DMS53 (cell line): ENCODE data around the gene CAPN13.
A peak's percentile ranks its signal among the peaks of the same experiment; 100 is the strongest.

Source experiments
- DNase-seq: peaks from one replicate; lab custom pipeline; 2025; lab: John Stamatoyannopoulos, UW

Gene CAPN13, protein sequence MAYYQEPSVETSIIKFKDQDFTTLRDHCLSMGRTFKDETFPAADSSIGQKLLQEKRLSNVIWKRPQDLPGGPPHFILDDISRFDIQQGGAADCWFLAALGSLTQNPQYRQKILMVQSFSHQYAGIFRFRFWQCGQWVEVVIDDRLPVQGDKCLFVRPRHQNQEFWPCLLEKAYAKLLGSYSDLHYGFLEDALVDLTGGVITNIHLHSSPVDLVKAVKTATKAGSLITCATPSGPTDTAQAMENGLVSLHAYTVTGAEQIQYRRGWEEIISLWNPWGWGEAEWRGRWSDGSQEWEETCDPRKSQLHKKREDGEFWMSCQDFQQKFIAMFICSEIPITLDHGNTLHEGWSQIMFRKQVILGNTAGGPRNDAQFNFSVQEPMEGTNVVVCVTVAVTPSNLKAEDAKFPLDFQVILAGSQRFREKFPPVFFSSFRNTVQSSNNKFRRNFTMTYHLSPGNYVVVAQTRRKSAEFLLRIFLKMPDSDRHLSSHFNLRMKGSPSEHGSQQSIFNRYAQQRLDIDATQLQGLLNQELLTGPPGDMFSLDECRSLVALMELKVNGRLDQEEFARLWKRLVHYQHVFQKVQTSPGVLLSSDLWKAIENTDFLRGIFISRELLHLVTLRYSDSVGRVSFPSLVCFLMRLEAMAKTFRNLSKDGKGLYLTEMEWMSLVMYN

DNA sequence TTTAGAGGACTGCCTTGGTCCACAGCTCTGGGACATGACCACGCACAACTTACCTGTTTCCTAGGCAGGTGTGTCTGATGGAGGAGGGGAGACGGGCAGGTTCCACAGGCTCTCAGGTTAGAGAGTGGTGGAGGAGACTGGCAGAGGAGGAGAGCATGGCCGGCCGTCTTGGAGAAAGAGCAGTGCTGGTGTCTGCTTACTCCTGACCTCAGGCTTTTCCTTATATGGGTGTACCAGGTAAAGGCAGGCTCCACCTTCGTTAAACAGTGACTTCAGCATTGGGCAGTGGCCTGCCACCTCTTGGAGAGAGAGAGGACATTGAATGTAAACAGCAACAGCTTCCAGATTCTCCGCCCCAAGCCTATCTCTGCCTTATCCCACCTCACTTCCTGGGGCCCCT, at the start of gene CAPN13:
Gene CAPN13, minus strand, starts transcription at position 198 of the 400 bp plus-strand sequence. CDS start 20,121 bp downstream, outside the sequence.
- DNase-seq: peak; percentile 93

DNA sequence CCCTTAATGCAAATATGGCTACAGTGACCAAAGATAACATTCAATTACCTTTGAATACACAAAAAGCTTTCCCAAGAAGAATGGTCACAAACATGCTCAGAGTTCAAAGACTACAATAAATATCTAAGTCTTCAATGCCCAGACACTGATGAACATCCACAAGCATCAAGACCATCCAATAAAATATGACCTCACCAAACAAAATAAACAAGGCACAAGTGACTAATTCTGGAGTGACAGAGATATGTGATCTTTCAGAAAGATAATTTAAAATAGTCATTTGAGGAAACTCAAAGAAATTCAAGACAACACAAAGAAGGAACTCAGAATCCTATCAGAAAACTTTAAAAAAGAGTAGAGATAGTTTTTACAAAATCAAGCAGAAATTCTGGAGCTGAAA, 40.6 kb upstream of the CAPN13 start:
- no peak for DNase-seq

DNA sequence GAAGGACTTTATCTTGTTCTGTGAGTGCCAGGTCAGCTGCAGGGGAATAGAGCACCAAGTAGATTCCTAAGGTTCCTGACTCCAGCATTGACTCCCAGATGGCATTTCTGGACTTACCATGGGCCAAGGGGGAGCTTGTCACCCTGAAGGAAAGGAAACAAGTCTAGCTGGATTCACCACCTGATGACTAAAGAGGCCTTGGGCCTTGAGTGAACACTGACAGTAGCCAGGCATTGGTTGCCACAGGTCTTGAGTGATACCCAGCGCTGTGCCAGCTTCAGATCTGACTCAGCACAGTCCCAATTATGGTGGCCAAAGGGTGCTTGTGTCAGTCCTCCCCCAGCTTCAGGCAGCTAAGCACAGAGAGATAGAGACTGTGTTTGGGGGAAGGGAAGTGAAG, 40.1 kb upstream of the CAPN13 start:
- DNase-seq: no peak

DNA sequence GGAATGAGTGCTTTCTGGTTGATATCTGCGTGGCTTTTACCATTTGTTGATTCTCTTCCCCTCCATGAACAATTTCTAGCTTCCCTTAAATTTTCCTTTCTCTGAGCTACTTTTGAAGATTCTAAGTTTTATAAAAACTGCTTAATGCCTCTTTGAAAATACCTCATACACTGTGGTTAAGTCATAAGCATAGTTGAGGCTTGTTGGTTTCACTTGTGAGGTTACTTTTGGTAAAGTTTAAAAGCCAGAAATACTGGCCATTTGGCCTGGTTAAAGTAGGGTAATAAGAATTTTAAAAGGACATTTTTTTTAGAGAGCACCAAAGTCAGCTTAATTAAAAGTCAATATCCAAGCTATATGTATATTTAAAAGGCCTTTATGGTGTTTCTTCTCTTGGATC, 21.3 kb upstream of the CAPN13 start:
- no peak for DNase-seq

DNA sequence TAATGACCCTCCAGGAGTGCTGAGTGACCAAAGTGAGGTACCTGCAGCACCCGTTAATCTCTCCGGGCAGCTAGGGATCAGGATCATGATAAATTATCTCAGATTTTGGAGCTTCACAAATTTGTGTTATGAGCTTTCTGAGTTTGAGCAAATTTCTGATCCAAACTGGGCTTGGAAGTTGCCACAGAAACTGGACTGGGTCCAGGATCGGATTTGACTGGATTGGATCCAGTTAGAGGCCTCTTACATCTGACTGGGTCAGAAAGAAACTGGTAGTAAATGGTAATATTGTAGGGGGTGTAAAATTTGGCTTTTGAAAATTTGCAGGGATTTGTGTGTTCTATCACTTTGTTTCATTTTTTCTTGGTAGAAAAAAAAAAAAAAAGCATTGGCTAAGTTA, 19.7 kb upstream of the CAPN13 start:
- DNase-seq: no peak

DNA sequence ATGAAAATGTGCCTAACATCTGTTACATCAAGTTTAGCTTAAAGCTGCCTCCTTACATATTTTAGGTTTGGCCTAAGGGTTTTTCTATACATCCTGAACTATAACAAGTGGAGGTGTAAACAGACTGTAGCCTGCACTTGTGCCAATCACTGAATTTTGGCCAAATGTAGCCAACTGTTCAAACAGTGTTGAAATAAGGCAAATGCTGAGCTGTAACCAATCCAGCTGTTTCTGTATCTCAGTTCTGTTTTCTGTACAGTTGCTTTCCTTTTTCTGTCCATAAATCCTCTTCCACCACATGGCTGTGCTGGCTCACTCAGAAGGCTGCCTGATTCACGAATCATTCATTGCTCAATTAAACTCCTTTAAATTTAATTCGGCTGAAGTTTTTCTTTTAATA, 19.2 kb upstream of the CAPN13 start:
- no peak for DNase-seq

DNA sequence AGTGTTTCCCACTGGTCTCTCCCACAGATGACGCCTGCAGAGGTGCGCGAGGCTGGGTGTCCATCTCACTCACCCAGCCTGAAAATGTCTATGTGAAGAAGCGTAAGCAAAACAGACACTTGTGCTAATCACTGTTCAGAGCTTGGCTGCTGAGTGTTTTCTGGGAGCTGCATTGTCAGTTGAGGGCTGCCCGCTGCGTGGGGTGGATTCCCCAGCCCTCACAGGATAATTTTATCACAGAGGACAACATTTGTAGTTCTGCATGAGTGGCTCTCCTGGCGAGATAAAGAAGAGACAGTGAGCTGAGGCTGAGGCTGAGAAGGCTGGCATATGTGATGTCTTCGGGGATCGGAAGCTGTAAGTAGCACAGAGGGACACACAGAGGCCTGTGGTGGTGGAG, 16.2 kb upstream of the CAPN13 start:
- no peak for DNase-seq

DNA sequence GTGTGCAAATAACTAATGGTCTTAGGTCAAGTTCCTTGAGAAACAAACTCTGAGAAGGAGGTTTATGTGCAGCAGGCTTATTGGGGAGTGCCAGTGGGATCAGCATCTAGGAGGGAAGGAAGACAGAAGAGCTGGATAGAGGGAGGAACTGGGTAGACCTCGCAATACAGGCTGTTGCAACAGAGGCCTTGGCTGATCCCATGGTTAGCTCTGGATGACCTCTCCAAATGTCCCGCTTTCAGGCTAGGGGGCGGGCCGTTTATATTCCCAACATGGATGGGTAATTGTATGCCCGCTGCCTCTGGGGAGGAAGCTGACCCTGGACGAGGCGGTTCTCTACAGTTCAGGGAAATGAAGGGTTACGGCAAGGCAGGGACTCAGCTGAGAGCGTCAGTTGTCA, 14.7 kb upstream of the CAPN13 start:
- no peak for DNase-seq

DNA sequence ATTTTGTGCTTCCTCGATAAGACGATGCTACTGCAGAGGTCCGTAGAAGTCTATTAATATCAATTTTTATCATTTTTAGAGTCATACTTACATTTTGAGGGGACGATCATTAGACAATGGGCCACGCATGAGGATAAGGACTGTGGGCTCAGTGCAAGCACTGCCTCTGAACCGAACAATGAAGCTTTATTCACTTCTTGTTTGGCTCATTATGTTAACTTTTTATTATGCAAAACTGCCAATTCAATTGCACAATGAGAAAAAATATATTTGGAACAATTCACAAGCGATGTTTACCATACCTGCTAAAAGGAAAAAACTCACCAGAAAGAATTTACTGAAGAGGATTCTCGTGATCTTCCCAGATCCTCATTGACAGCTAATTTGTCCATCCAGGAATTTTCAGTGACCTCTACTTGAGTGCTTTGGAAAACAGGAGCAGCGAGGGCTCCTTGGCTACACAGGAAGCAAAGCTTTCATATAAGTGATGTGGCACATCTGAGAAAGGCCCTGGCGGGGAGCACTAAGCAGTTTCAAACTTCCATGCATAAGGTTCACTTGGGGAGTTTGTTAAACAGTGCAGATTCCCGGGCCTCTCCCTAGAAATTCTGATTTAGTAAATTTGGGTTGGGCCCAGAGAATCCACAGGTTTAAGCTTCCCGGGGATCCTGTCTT, 13.3 kb upstream of the CAPN13 start:
- DNase-seq: no peak

DNA sequence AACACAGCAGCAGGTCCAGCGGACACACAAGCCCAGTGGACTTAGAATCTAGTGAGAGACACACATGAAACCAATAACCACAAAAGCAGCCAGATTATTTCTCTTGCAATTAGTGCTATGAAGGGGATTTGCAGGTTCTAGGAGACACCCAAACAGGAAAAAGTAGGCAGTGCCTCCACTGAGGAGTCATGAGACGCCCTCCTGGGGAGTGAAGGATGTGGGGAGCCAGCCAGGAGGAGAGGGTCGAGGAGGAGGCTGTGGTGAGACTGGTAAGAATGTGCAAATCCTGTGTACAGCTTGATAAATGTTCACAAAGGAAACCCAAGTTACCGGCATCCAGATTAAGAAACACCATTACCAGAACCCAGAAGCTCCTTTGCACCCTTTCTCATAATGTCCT, 2.7 kb upstream of the CAPN13 start:
- DNase-seq: no peak

DNA sequence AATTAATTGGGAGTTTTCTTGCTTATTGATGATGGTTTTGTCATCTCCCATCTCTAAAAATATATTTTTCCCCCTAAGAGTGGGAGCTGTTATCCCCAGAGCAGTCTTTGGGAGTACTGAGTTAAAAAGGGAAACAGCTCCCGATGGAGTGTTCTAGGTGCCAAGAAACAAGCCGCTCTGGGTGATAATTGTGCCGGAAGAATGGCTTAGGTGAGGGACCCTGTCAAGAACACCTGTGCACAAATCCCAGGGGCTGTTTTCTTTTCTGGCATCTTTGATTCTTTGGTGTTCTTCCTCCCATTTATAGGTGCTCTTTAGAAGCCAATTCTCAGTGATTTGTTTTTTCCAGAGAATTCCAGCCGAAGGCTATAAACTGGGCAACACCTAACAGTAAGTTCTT, 1.4 kb upstream of the CAPN13 start:
- DNase-seq: no peak

DNA sequence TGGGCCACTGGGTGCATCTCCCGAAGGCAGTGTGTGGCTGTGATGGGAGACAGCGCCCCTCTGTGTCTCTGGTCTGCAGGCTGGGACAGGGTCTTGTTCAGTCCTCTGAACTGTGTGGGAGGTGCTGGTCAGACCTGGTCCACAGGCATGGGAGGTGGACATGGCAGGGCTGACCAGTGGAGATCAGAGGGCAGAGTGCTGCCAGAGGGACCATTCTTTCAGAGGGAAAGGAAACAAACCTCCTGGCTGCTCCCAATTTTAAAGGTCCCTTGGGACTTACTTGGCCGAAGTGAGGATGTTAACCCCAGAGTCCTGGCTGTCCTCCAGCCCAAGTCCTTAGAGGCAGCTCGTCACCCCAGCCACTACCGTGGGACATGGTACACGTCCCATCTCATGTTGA, 4.0 kb downstream of the CAPN13 start:
- no peak for DNase-seq

DNA sequence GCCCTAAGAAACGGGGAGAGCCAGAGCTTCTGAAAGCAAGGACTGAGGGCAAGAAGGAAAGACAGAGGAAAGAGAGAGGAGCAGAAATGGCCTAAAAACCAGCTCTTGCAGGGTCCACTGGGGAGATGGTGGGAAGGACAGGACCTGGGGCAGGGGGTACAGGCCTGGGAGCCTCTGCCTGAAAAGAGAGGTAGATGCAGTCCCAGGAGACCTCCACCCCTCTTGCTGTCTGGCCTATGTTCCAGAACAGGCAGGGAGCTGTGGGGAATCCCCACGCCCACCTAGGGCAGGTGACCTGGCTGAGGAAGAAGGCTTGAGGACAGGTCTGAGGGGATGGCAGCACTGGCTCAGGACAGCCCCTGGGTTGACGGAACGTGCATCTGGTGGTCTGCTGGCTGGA, 4.6 kb downstream of the CAPN13 start:
- DNase-seq: no peak

DNA sequence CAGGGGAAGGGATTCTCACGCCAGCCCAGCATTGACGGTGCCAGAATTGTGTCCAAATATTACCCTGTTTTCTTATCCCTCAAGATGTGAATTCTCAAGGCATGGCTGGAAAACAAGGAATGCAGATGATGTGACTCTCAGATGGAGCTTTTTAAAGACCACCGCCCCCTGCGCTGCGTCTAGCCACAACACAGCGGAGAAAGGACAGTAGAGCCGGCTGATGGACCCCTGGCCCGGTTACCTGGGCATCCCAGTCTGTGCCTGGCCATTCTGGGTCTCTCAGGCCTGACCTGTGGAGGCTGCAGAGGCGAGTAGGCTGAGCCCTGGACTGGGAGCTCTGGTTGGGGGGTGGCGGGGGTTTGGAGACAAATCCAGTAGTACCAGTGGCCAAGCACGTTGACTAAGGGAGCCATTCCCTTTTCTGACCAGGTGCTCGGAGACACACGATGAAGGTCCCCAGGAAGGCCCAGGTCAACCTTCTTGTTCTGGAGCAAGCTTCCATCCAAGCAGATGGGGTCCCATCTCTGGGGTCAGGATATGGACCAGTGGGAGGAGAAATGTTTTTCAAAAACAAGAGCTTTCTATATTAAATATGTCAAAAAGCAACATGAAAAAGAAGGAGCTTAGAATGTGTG, 5.3 kb downstream of the CAPN13 start:
- no peak for DNase-seq

DNA sequence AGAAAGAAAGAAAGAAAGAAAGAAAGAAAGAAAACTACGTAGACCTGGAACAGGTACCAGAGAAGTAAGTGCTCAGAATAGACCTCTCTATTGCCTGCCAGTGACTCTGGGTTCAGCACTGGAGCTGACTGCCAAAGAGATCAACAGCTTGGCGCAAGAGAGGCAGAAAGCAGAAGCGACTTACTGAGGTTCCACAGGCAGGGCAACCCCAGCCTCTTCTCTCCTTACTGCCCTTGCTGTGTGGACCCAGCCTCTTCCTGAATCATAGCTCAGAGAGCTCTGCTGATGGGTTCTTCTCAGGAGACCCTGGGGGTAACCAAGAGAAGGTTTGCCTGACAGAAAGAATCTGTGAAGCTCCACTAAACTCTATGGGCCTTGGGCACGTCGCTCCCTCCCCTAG, 7.1 kb downstream of the CAPN13 start:
- no peak for DNase-seq

DNA sequence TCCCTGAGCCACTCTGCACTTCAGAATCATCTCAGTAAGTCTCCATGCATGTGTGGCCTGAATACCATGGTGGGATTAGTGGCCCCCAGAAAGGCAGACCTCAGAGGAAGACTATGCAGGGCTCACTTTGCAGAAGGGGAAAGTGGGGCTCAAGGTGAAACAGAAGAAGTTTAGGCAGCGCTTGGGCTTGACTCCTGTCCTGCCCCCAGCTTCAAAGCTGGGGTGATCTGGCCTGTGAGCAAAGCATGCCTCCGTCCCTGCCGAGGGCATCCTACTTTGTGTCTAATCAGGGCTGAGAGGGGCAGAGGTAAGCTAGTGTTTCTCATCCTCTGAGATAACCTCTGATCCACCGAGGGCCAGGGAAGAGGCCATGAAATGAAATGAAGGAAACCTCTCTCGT, 7.9 kb downstream of the CAPN13 start:
- no peak for DNase-seq

DNA sequence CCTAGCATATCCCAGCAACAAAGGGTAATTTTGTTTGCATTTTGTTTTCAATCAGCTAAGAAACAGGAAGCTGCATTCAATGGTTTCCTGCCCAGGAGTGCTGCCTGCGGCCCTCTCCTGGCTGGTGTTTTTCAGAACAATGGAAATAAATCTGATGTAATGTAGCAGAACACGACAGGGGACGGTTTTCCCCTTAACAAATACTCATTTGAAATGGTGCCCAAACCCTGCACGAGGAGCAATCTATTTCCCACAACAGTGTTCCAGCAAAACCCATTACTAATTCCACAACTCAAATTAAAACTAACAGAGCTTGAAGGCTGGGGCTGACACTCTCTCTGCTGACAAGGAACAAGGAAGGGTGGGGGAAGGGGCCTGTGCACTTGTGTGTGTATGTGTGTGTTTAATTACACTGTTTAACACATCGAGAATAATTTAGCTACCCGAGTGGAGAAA, 8.7 kb downstream of the CAPN13 start:
- no peak for DNase-seq

DNA sequence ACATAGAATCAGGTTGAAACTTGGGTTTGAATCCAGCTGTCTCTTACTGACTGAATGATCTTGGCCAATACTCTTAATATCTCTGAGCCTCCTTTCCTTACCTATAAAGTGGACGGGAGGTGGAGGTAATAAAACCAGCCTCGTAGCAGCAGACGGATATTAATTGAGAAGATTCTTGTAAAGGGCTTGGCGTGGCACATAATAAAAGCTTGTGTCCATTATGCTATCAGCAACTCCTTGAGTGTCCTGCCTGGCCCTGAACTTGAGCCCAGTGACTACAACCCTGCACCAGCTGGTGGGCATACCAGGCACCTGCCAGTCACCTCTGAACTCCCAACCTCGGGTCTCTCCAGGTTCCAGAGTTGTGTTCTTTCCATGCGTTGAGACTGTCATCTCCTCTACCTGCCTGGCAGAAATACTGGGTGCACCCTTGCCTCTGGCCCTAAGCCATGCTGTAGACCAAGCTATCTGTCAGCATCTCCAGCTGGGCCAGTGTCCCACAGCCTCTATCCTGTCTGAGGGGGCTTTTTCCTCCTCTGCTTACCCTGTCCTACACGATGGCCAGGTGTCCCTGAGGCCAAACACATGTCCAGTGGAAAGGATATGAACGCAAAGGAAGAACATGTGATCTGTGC, 9.7 kb downstream of the CAPN13 start:
- DNase-seq: no peak

DNA sequence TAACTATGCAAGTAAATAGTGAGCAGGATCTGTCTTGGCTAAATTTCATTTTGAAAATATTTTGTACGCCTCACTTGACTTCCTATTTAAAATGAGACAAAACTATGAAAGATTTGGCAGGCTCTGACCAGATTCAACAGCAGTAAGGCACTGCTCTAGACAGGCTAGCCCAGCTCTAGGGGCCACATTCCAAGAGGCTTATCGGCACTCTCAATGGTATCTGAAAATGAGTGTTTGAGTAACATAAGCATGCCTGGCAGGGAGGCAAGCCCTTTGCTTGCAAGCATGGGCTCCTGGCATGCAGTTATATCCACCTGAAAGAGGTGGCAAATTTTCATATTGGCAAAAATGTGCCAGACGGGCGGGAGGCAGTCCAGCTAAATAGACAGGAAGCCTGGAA, 10.5 kb downstream of the CAPN13 start:
- no peak for DNase-seq

DNA sequence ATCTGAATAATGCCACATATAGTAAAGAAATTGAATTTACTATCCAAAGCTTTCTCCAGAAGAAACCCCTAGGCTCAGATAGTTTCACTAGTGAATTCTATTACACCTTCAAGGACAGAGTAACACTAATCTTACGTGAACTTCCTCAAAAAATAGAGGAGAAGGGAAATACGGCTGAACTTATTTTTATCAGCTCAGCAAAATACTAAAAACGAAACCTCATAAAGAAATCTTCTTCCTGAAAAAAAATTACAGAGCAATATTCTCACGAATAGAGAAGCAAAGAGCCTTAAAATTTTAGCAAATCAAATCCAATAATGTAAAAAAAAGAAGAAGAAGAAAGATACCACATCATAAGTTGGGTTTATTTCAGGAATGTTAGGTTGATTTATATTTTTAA, 14.7 kb downstream of the CAPN13 start:
- DNase-seq: no peak

DNA sequence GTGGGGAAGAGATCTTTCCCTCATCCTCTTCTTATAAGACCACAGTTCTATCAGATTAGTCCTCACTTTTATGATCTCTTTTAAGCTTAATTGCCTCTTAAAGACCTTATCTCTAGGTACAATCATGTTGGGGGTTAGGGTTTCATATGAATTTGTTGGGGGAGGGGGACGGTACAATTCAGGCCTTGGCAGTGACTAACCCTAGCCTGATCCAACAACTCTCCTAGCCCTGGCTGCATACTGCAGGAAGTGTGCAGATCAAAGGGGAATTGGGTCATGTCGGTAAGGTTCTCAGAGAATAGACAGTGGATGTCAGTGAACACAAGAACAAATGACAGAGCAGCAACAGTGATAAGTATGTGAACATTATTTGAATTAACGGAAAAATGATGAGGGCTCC, 16.4 kb downstream of the CAPN13 start:
- DNase-seq: no peak

DNA sequence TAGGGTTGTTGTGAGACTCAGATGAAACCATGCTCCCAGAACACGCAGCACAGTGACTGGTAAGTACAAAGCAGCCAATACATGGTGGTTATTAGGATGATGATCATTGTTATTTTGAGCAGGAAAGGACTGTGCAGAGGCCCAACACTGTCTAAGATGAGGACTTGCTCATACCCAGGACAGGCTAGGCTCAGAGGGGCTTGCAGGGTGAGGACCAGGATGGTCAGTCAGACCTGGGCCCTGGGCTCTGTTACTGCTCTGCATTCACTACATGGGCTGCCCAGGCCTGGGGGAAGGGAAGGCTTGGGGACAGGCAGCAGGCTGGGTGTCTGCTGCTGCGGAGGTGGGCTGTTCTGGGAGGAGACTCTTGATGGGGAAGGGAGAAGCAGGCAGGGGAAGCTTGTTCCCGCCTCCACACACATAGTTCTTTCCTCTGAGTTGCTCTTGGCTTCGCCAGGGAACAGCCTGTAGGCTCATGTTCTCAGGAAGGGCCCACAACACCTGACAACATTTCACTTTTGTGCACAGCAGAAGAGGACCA, 17.5 kb downstream of the CAPN13 start:
- no peak for DNase-seq
